Stimulated activated effector memory CD8-positive, alpha-beta T cell treated with anti-CD3 and anti-CD28 coated beads, Interleukin-12 subunit alpha, Interleukin-12 subunit beta, amount 100 ng/mL, for 72 hours (primary cell): ENCODE results near the gene ZMYM4.
A peak's percentile ranks its signal among the peaks of the same experiment; 100 is the strongest.

Source experiments
- ATAC-seq: fragments of 150-1000 bp; cut with Tn5 transposase; 2 replicates; pipeline ENCODE4 v1.10.0; 2021
- DNase-seq, 2 donors: peaks; one replicate each; pipeline ENCODE4 v3.0.0; 2021 to 2022; ENCODE audit warnings: low spot score in 2 of 2
- H3K27ac Mint-ChIP-seq: one replicate; pipeline ENCODE4 v1.8.0; 2022; ENCODE audit warnings: mild to moderate bottlenecking, mixed read lengths
- H3K36me3 Mint-ChIP-seq: one replicate; pipeline ENCODE4 v1.8.0; 2022; ENCODE audit warnings: mild to moderate bottlenecking, mixed read lengths
- H3K4me1 Mint-ChIP-seq: one replicate; pipeline ENCODE4 v1.8.0; 2022; ENCODE audit warnings: mixed read lengths
- H3K4me3 Mint-ChIP-seq: one replicate; pipeline ENCODE4 v1.8.0; 2022; ENCODE audit warnings: mild to moderate bottlenecking, mixed read lengths
- H3K9me3 Mint-ChIP-seq: one replicate; pipeline ENCODE4 v1.8.0; 2022; ENCODE audit warnings: mixed read lengths

Gene ZMYM4

DNA sequence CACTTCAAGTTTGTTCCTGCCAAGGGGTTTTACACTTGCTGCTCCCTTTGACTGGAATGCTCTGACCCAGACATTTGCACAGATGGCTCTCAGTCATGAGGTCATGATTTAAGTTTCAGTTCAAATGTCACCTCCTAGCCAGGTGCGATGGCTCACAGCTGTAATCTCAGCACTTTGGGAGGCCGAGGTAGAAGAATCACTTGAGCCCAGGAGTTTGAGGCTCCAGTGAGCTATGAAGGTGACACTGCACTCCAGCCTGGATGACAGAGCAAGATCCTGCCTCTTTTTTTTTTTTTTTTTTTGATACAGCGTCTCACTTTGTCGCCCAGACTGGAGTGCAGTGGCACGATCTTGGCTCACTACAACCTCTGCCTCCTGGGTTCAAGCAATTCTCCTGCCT, 4.5 kb upstream of the ZMYM4 start:
- H3K36me3 Mint-ChIP-seq: peaks cover 7% of the 10 kb centered on the region
- no peak overlapping the region for H3K27ac Mint-ChIP-seq
- H3K4me3 Mint-ChIP-seq: no peak overlapping the region
- ATAC-seq: no peak
- H3K4me1 Mint-ChIP-seq: peaks cover 8% of the 10 kb centered on the region
- H3K9me3 Mint-ChIP-seq: no peaks in the 10 kb centered on the region
- DNase-seq: no peak

DNA sequence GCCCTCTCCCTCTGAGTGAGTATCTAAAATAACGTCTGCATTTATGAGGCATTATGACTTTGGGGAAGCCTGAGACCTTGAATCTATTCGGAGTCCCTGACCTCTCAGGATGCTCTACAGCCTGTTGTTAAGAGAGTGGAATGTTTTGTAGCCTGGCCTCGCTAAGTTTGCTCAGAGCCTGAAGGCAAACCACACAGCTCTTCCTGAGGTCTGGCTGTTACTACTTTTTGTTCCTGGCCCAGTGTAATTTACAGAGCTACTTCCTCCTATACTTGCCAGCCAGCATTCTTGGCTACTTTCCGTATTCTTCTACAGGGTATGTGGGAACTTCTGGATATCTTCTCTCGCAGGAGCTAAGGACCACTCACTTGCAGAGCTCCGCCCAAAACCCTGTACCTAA, 3.6 kb upstream of the ZMYM4 start:
- H3K4me3 Mint-ChIP-seq: no peak overlapping the region
- peaks cover 11% of the 10 kb centered on the region for H3K36me3 Mint-ChIP-seq
- DNase-seq (no peak), ATAC-seq (no peak)
- no peak overlapping the region for H3K27ac Mint-ChIP-seq
- peaks cover 13% of the 10 kb centered on the region for H3K4me1 Mint-ChIP-seq
- H3K9me3 Mint-ChIP-seq: no peaks in the 10 kb centered on the region

DNA sequence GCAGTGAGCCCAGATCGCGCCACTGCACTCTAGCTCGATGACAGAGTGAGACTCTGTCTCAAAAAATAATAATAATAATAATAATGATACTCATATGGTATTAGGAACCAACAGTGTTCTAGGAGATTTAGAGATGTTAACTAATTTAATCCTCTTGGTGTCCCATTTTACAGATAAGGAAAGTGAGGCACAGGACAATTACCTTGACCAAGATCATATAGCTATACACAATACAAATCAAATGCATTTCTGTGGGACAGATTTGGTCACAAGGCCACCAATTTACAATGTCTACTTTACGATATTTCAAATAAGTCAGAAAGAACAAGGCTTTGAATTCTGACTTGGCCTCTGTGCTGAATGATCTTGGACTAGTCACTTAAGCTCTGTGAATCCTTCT, 2.2 kb upstream of the ZMYM4 start:
- Mint-ChIP-seq H3K4me3 (no peak overlapping the region), H3K4me1 (peaks cover 23% of the 10 kb centered on the region), H3K36me3 (peaks cover 12% of the 10 kb centered on the region), H3K9me3 (no peaks in the 10 kb centered on the region), H3K27ac (no peak overlapping the region)
- ATAC-seq: no peak
- DNase-seq: no peak

DNA sequence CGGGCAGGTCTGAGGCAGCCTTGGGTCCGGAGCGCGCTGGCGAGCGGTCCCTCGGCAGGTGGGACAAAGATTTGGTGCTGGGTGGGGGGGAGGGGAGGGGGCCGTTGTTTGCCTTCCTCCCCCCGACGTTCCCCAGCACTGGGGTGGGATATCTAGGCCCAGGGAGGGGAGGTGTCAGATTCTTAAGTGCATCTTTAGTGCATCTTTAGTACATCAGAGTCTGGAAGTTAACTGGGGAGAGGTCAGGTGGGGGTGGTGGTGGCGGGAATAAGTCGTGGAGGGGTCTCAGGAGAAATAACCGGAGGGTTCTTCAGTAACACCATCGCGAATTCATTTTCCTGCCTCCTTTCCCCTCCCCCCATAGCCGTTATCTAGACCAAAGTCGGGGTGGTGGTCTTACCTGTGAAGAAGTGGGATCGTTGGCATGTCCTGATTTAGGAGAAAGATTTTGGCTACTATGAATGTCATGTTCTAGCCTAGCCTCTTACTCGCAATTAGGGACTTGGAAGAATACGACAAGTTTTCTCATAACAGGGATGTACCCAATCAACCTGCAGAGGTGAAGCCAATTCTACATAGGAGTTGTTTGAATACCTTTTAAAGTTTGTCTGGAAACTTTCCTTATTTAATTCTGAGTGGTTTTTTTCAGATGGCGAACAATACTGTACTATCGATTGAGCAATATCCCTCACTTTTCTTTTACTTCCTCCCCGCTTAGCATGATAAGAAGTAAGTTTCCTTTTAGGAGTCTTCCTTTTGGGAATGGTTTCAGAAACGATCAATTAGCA, 886 bp downstream of the ZMYM4 start:
- no peaks in the 10 kb centered on the region for H3K9me3 Mint-ChIP-seq
- ATAC-seq (no peak), DNase-seq (peak in 1 of 2 donors; percentile 50)
- peak overlapping the region; percentile 81 for H3K4me3 Mint-ChIP-seq
- H3K4me1 Mint-ChIP-seq: peaks cover 23% of the 10 kb centered on the region
- H3K27ac Mint-ChIP-seq: peak overlapping the region; percentile 96
- H3K36me3 Mint-ChIP-seq: peaks cover 12% of the 10 kb centered on the region

DNA sequence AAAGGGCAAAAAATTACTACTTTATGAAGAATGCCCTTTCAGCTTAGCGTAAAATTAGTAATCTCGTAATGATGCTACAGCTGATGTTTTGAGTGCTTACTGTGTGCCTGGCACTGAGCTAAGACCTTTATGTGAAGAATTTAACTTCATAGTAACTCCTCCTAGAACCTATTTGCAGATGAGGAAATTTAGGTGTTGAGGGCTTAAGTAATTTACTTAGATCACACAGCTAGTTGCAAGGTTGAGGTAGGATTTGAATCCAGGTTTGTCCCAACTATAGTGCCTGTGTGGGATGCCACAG, 1.4 kb downstream of the ZMYM4 start:
- H3K9me3 Mint-ChIP-seq: no peaks in the 10 kb centered on the region
- DNase-seq (no peak), ATAC-seq (no peak)
- H3K27ac Mint-ChIP-seq: peak overlapping the region; percentile 96
- peak overlapping the region; percentile 81 for H3K4me3 Mint-ChIP-seq
- H3K36me3 Mint-ChIP-seq: peaks cover 12% of the 10 kb centered on the region
- peaks cover 23% of the 10 kb centered on the region for H3K4me1 Mint-ChIP-seq

DNA sequence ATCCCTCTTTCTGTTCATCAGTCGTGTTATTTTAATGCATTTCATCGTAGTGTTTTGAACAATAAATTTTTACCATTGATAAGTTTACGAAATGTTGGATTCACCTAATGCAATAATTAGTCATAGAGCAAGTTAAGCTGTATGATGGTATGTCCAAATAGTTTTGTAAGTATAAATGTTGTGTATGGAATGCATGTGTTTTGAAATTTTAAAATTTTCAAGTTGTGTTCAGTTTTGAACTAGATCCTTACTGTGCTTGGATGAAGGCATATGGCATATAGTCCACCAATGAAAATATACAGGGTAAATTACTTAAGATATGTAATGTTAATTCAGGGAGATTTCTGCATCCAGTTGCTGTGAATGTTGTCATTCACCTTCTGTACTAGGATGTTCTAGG, 2.3 kb downstream of the ZMYM4 start:
- Mint-ChIP-seq H3K9me3 (no peaks in the 10 kb centered on the region), H3K27ac (no peak overlapping the region), H3K4me1 (peaks cover 23% of the 10 kb centered on the region), H3K4me3 (no peak overlapping the region), H3K36me3 (peaks cover 12% of the 10 kb centered on the region)
- DNase-seq (no peak), ATAC-seq (no peak)

DNA sequence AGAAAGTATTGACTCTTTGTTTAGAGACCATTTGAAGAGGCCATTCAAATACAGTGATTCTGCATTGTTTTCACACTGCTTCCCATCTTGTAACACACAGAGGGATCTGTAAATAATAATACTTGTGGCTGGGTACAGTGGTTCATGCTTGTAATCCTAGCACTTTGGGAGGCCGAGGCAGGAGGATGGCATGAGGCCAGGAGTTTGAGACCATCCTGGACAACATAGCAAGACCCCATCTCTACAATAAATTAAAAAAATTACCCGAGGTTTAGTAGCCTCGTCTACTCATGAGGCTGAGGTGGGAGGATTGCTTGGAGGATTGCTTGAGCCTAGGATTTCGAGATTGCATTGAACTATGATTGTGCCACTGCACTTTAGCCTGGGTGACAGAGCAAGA, 5.7 kb downstream of the ZMYM4 start:
- Mint-ChIP-seq H3K36me3 (peaks cover 5% of the 10 kb centered on the region), H3K4me3 (no peak overlapping the region), H3K9me3 (no peaks in the 10 kb centered on the region), H3K27ac (no peak overlapping the region), H3K4me1 (peaks cover 21% of the 10 kb centered on the region)
- DNase-seq (no peak), ATAC-seq (no peak)

DNA sequence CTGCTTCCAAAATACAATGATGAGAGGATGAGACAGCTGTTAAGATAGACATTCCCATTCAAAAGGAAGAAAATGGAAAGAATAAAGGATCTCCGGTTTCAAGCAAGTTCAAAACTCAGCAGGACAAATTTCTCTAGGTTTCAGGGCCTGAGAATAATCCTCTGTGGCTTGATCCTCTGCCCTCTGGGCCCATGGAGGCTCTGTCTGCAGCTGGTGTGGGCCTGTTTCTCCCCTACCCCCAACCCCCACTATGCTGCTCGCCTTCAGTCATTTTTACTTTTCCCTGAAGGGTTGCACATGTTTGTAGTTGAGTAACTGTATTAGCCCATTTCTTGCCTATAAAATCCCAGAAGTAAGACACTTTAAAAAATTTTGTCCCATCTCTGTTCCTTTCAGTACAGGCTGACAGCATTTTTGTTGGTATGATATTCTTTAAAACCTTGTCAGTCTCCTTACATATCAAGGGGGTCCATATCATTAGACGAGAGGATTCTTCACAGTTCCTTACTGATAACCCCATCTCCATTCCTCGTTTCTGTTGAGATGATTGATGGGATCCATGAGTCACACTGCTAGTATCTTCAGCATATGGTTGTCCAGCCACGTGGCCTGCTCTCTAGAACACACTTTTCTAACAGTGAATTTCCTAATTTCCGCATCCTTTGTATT, 10.5 kb downstream of the ZMYM4 start:
- H3K36me3 Mint-ChIP-seq: peaks cover 4% of the 10 kb centered on the region
- no peak for DNase-seq

DNA sequence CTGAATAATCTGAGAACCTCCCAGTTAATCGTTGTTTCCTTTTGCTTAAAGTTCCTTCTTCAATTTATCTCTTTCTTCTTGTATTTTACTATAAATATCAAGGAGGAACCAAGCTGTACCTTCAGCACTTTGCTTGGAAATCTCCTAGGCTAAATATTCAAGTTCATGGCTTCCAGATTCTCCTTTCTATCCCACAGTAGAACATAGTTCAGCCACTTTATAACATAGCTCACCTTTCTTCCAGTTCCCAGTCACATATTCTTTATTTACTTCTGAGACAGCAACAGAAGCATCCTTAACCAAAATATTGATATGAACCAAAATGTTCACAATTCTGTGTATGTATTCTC, 11.0 kb downstream of the ZMYM4 start:
- DNase-seq (no peak), ATAC-seq (no peak)
- no peak overlapping the region for H3K27ac Mint-ChIP-seq
- no peak overlapping the region for H3K4me3 Mint-ChIP-seq
- H3K36me3 Mint-ChIP-seq: peaks cover 4% of the 10 kb centered on the region
- H3K4me1 Mint-ChIP-seq: peaks cover 6% of the 10 kb centered on the region
- no peaks in the 10 kb centered on the region for H3K9me3 Mint-ChIP-seq

More for the DNA sequence above, 10.5 kb downstream of the ZMYM4 start:
- no peak overlapping the region for H3K4me3 Mint-ChIP-seq
- peaks cover 6% of the 10 kb centered on the region for H3K4me1 Mint-ChIP-seq
- no peak for ATAC-seq
- H3K9me3 Mint-ChIP-seq: no peaks in the 10 kb centered on the region
- H3K27ac Mint-ChIP-seq: no peak overlapping the region

DNA sequence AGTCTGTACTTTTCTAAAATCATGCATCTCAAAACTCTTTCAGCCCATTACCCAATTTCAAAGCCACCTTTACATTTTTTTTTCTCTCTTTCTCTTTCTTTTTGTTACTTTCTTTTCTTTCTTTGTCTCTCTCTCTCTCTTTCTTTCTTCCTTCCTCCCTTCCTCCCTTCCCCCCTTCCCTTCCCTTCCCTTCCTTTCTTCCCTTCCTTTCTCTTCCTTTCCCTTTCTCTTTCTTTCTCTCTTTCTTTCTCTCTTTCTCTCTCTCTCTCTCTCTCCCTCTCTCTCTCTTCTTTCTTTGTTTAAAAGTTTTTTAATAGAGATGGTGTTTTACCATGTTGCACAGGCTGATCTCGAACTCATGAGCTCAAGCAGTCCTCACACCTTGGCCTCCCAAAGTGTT, 11.5 kb downstream of the ZMYM4 start:
- no peak for DNase-seq

DNA sequence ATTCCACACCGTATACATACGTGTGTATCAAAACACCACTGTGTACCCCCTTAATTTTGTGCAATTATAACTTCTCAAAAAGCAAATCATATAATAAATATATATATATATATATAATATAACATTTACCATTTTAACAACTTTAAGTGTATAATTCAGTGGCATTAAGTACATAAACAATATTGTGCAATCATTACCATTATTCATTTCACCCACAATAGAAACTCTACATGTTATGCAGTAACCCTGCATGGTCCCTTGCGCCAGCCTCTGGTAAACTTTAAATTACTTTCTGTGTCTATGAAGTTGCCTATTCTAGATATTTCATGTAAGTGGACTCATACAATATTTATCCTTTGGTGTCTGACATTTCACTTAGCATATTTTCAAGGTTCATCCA, 13.1 kb downstream of the ZMYM4 start:
- no peaks in the 10 kb centered on the region for H3K4me1 Mint-ChIP-seq
- H3K36me3 Mint-ChIP-seq: peaks cover 4% of the 10 kb centered on the region
- no peak for DNase-seq
- H3K4me3 Mint-ChIP-seq: no peak overlapping the region
- no peak for ATAC-seq
- H3K27ac Mint-ChIP-seq: no peak overlapping the region
- no peaks in the 10 kb centered on the region for H3K9me3 Mint-ChIP-seq

More for the DNA sequence above, 11.5 kb downstream of the ZMYM4 start:
- no peaks in the 10 kb centered on the region for H3K9me3 Mint-ChIP-seq
- ATAC-seq: no peak
- no peak overlapping the region for H3K4me3 Mint-ChIP-seq
- H3K4me1 Mint-ChIP-seq: peaks cover 6% of the 10 kb centered on the region
- no peak overlapping the region for H3K27ac Mint-ChIP-seq
- H3K36me3 Mint-ChIP-seq: peaks cover 4% of the 10 kb centered on the region

DNA sequence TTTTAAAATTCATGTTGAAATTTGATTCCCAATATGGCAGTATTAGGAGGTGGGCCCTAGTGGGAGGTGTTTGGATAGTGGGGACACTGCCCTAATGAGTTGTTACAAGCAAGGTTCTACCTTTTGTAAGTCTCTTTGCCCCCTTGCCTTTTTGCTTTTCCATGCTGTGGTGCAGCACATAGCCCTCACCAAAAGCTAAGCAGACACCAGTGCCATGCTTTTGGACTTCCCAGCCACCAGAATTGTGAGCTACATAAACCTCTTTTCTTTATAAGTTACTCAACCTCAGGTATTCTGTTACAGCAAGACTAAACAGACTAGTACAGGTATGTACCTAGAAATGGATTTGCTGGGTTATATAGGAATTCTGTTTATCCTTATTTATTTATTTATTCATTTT, 13.7 kb downstream of the ZMYM4 start:
- no peak for ATAC-seq
- peaks cover 4% of the 10 kb centered on the region for H3K36me3 Mint-ChIP-seq
- H3K4me1 Mint-ChIP-seq: no peaks in the 10 kb centered on the region
- no peak overlapping the region for H3K27ac Mint-ChIP-seq
- no peaks in the 10 kb centered on the region for H3K9me3 Mint-ChIP-seq
- DNase-seq: no peak
- H3K4me3 Mint-ChIP-seq: no peak overlapping the region

DNA sequence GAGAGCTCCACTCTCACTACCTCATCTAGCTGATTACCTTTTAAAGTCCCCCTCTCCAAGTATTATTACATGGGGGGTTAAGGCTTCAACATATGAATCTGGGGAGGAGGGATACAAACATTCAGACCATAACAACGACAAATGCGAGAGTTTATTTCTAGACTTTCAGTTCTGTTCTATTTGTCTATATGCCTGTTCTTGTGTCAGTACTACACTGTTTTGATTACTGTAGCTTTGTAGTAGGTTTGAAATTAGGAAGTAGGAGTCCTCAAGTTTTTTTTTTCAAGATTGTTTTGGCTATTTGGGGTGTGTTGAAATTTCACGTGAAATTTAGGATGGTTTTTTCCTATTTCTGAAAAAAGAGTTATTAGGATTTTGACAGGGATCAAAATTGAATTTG, 16.3 kb downstream of the ZMYM4 start:
- DNase-seq (no peak), ATAC-seq (no peak)
- Mint-ChIP-seq H3K4me1 (peaks cover 7% of the 10 kb centered on the region), H3K9me3 (no peaks in the 10 kb centered on the region), H3K27ac (no peak overlapping the region), H3K36me3 (no peaks in the 10 kb centered on the region), H3K4me3 (no peak overlapping the region)

DNA sequence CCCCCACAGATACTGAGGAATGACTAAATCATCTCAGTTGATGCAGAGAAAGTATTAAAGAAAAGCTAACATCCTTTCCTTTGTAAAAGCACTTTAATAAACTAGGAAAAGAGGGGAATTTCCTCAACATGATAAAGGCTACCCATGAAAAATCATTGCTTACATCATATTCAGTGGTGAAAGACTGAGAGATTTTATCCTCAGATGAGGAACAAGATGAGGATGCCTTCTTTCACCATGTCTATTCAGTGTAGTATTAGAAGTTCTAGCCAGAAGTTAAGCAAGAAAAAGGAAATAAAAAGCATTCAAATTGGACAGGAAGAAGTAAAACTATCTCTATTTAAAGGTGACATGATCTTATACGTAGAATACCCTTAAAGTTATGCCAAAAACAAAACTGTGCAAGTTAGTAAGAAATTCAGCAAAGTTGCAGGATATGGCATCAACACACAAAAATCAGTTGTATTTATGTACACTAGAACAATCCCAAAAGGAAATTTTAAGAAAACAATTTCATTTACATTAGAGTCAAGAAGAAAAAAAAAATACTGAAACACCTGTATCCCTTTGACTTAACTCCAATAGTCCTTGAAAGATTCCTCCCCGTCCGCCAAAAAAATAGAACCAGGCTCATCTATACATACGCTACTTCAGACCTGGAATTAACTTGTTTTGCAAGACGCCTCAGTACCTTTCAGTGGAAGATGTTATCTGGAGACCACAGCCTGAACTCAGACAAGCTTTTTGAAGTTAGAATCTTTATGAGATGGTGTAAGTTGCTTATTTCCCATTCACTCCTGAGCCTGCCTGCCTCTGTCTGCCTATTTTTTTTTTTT, 17.5 kb downstream of the ZMYM4 start:
- no peak for DNase-seq
- H3K4me1 Mint-ChIP-seq: peaks cover 7% of the 10 kb centered on the region
- no peak overlapping the region for H3K27ac Mint-ChIP-seq
- H3K4me3 Mint-ChIP-seq: no peak overlapping the region
- no peaks in the 10 kb centered on the region for H3K9me3 Mint-ChIP-seq
- no peak for ATAC-seq
- no peaks in the 10 kb centered on the region for H3K36me3 Mint-ChIP-seq

DNA sequence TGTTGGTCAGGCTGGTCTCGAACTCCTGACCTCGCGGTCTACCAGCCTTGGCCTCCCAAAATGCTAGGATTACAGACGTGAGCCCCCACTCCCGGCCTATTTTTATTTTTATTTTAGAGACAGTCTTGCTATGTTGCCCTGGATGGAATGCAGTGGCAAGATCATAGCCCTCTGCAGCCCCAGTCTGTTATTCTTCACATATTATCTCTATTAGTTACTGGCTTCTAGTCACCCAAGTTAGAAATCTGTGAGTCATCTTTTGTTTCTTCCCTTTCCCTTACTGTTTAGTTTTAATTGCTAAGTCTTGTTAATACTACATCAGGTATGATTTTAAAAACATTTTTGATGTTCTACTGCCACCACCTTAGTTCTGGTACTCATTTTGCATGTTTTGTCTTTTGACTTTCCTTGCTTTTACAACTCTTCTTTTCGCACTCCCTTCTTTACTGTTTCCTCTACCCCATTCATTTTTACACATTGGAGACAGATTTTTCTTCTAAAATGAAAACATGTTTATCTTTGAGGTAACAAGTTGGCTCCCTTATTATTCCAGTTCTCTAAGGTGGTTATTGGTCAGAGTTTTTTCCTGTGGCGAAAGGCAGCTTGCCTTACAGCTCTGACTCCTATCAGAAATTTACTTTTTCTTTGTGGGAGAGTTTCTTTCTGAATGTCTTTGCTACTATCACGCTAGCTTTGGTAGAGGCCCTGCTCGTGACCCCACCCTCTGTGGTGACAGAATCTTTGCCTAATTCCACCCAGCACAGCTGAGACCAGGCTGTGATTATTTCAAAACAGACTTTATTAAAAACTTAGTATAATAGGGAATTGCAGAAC, 19.5 kb downstream of the ZMYM4 start:
- Mint-ChIP-seq H3K9me3 (no peaks in the 10 kb centered on the region), H3K4me3 (no peak overlapping the region), H3K27ac (peak overlapping the region; percentile 35), H3K4me1 (peaks cover 7% of the 10 kb centered on the region), H3K36me3 (peaks cover 4% of the 10 kb centered on the region)
- no peak for DNase-seq
- no peak for ATAC-seq
